HUES64 (cell line): Measurements from ENCODE around the gene PRKAA2. TPM values are rescaled to one million over a fixed set of nuclear protein-coding genes. Genes with fewer than 3 reads are reported as not detected.
A peak's percentile ranks its signal among the peaks of the same experiment; 100 is the strongest.
"Not testable (repeated sequence)": the region's sequence is repeated elsewhere in the genome, so short reads cannot be mapped to it uniquely, and the experiment has no call there.

Source experiments
- H3K27ac ChIP-seq: 2 replicates; pipeline ENCODE4 v1.7.0; 2013; ENCODE audit warnings: low read depth, low read length, inconsistent platforms
- H3K27me3 ChIP-seq: 2 replicates; pipeline ENCODE4 v1.6.1; 2013; ENCODE audit warnings: mild to moderate bottlenecking, low read length; ENCODE audit not compliant: insufficient read depth
- H3K36me3 ChIP-seq: 2 replicates; pipeline ENCODE4 v1.6.1; 2013; ENCODE audit warnings: mild to moderate bottlenecking, low read length; ENCODE audit not compliant: insufficient read depth
- H3K4me1 ChIP-seq: 2 replicates; pipeline ENCODE4 v1.6.1; 2013; ENCODE audit warnings: mild to moderate bottlenecking, low read length, moderate library complexity; ENCODE audit not compliant: insufficient read depth
- H3K4me3 ChIP-seq: 2 replicates; pipeline ENCODE4 v1.5.1; 2013; ENCODE audit warnings: mild to moderate bottlenecking, low read length, moderate library complexity
- H3K9ac ChIP-seq: 2 replicates; pipeline ENCODE4 v1.6.1; 2013; ENCODE audit warnings: mild to moderate bottlenecking, low read depth, low read length
- H3K9me3 ChIP-seq: 2 replicates; pipeline ENCODE4 v1.6.1; 2013; ENCODE audit warnings: low read depth, low read length; ENCODE audit not compliant: insufficient read depth
- WGBS: fragments of 150-250, 120-280 bp; methylation state at CpG from one replicate; pipeline ENCODE4 v1.1.7; 2013; ENCODE audit warnings: missing lambda C conversion rate; 5-methylcytosine and 5-hydroxymethylcytosine counted together
- polyA plus RNA-seq, 2 experiments: library from polyadenylated mRNA; stranded (reverse); fragments of 50-300 nt; gene quantifications; one replicate each; pipeline ENCODE4 v1.2.3, GENCODE V29; 2013

The PRKAA2 gene
- polyA plus RNA-seq (2013, experiment 1 of 2): 2.1 TPM
- 3.2 TPM for polyA plus RNA-seq (2013, experiment 2 of 2)

GRCh38 chr1:56644919-56645676 lies at the start of gene PRKAA2:
PRKAA2 (plus strand) TSS chr1:56645314; CDS start chr1:56645388, 74 bp downstream.
- peaks cover 8% of the 10 kb centered on the region for H3K4me1 ChIP-seq
- WGBS: under 1% methylated on average over 103 of the region's 103 CpGs

GRCh38 chr1:56595397-56596191 lies 49.5 kb upstream of the PRKAA2 start:
- H3K27me3 ChIP-seq, H3K27ac ChIP-seq, H3K4me1 ChIP-seq, H3K36me3 ChIP-seq, H3K4me3 ChIP-seq, H3K9me3 ChIP-seq, H3K9ac ChIP-seq: not testable (repeated sequence)
- WGBS: 93% methylated on average over 3 of the region's 5 CpGs

More at GRCh38 chr1:56644919-56645676, at the start of gene PRKAA2:
- H3K9ac ChIP-seq: peak within 1 kb of the TSS; percentile 75
- H3K36me3 ChIP-seq: no peaks in the 10 kb centered on the region
- H3K9me3 ChIP-seq: no peaks in the 10 kb centered on the region
- peaks cover 31% of the 10 kb centered on the region for H3K27me3 ChIP-seq
- peak within 1 kb of the TSS; percentile 71 for H3K4me3 ChIP-seq
- H3K27ac ChIP-seq: no peak within 1 kb of the TSS

GRCh38 chr1:56610097-56610496 lies 35.0 kb upstream of the PRKAA2 start:
- not testable (repeated sequence) for H3K27me3 ChIP-seq, H3K36me3 ChIP-seq, H3K9me3 ChIP-seq, H3K9ac ChIP-seq, H3K4me3 ChIP-seq, H3K4me1 ChIP-seq, H3K27ac ChIP-seq
- 77% methylated on average over 2 of the region's 2 CpGs for WGBS

- not testable (repeated sequence) for H3K27ac ChIP-seq, H3K36me3 ChIP-seq, H3K4me3 ChIP-seq, H3K27me3 ChIP-seq, H3K4me1 ChIP-seq, H3K9ac ChIP-seq, H3K9me3 ChIP-seq
- WGBS: 97% methylated on average over 5 of the region's 6 CpGs
Observed at GRCh38 chr1:56610770-56611169, 34.3 kb upstream of the PRKAA2 start.

- Histone ChIP-seq H3K4me3 (no peak overlapping the region), H3K9me3 (no peaks in the 10 kb centered on the region), H3K4me1 (no peaks in the 10 kb centered on the region), H3K27ac (no peak overlapping the region), H3K9ac (no peak overlapping the region), H3K36me3 (no peaks in the 10 kb centered on the region), H3K27me3 (no peaks in the 10 kb centered on the region)
- WGBS: 83% methylated on average over 2 of the region's 2 CpGs
Observed at GRCh38 chr1:56617141-56617540, 28.0 kb upstream of the PRKAA2 start.

- no peak overlapping the region for H3K9ac ChIP-seq
- no peak overlapping the region for H3K27ac ChIP-seq
- H3K4me1 ChIP-seq: peaks cover 12% of the 10 kb centered on the region
- no peaks in the 10 kb centered on the region for H3K36me3 ChIP-seq
- H3K4me3 ChIP-seq: no peak overlapping the region
- H3K27me3 ChIP-seq: no peaks in the 10 kb centered on the region
- no peaks in the 10 kb centered on the region for H3K9me3 ChIP-seq
- 80% methylated on average over 3 of the region's 5 CpGs for WGBS
Observed at GRCh38 chr1:56625819-56626440, 19.2 kb upstream of the PRKAA2 start.

GRCh38 chr1:56626546-56626945 lies 18.6 kb upstream of the PRKAA2 start:
- no peaks in the 10 kb centered on the region for H3K9me3 ChIP-seq
- no peaks in the 10 kb centered on the region for H3K27me3 ChIP-seq
- no peak overlapping the region for H3K27ac ChIP-seq
- H3K9ac ChIP-seq: no peak overlapping the region
- no peak overlapping the region for H3K4me3 ChIP-seq
- no peaks in the 10 kb centered on the region for H3K36me3 ChIP-seq
- peaks cover 12% of the 10 kb centered on the region for H3K4me1 ChIP-seq

GRCh38 chr1:56627019-56627635 lies 18.0 kb upstream of the PRKAA2 start:
- Histone ChIP-seq H3K4me3 (no peak overlapping the region), H3K27me3 (no peaks in the 10 kb centered on the region), H3K36me3 (no peaks in the 10 kb centered on the region), H3K27ac (no peak overlapping the region), H3K4me1 (peaks cover 12% of the 10 kb centered on the region), H3K9me3 (no peaks in the 10 kb centered on the region), H3K9ac (no peak overlapping the region)
- WGBS: 100% methylated on average over 2 of the region's 3 CpGs

- WGBS: 86% methylated on average over 2 of the region's 3 CpGs
- H3K9me3 ChIP-seq: no peaks in the 10 kb centered on the region
- peaks cover 12% of the 10 kb centered on the region for H3K4me1 ChIP-seq
- no peaks in the 10 kb centered on the region for H3K36me3 ChIP-seq
- H3K4me3 ChIP-seq: no peak overlapping the region
- H3K9ac ChIP-seq: no peak overlapping the region
- H3K27me3 ChIP-seq: no peaks in the 10 kb centered on the region
- H3K27ac ChIP-seq: no peak overlapping the region
Observed at GRCh38 chr1:56627636-56628039, 17.5 kb upstream of the PRKAA2 start.

GRCh38 chr1:56630786-56631185 lies 14.3 kb upstream of the PRKAA2 start:
- no peak overlapping the region for H3K4me3 ChIP-seq
- H3K4me1 ChIP-seq: peaks cover 17% of the 10 kb centered on the region
- H3K27me3 ChIP-seq: no peaks in the 10 kb centered on the region
- H3K9ac ChIP-seq: no peak overlapping the region
- H3K9me3 ChIP-seq: no peaks in the 10 kb centered on the region
- no peaks in the 10 kb centered on the region for H3K36me3 ChIP-seq
- no peak overlapping the region for H3K27ac ChIP-seq

- 97% methylated on average over 2 of the region's 2 CpGs for WGBS
- no peak overlapping the region for H3K27ac ChIP-seq
- no peak overlapping the region for H3K9ac ChIP-seq
- no peaks in the 10 kb centered on the region for H3K27me3 ChIP-seq
- H3K36me3 ChIP-seq: no peaks in the 10 kb centered on the region
- no peaks in the 10 kb centered on the region for H3K9me3 ChIP-seq
- H3K4me1 ChIP-seq: peaks cover 6% of the 10 kb centered on the region
- no peak overlapping the region for H3K4me3 ChIP-seq
Observed at GRCh38 chr1:56631901-56632300, 13.2 kb upstream of the PRKAA2 start.
